Hair follicle dermal papilla cell (primary cell): ENCODE results near the gene GP1BA. TPM values are rescaled to one million over a fixed set of nuclear protein-coding genes. Genes with fewer than 3 reads are reported as not detected.

ENCODE experiments used
- small RNA-seq: library from RNA; depleted of rRNA; stranded (forward); fragments of <200 nt; gene quantifications from one replicate; pipeline ENCODE3, GENCODE V24; 2012
- total RNA-seq: library from RNA; depleted of rRNA; stranded (reverse); fragments of >200 nt; gene quantifications from 2 replicates; pipeline ENCODE4 v1.2.3, GENCODE V29; 2012

The GP1BA gene
- total RNA-seq, result not detected in 2 replicates

GRCh38 chr17:4931963-4932362 is at the start of gene GP1BA:
Gene GP1BA, plus strand, starts transcription at chr17:4932277. Its CDS starts 328 bp downstream, at chr17:4932605.

DNA sequence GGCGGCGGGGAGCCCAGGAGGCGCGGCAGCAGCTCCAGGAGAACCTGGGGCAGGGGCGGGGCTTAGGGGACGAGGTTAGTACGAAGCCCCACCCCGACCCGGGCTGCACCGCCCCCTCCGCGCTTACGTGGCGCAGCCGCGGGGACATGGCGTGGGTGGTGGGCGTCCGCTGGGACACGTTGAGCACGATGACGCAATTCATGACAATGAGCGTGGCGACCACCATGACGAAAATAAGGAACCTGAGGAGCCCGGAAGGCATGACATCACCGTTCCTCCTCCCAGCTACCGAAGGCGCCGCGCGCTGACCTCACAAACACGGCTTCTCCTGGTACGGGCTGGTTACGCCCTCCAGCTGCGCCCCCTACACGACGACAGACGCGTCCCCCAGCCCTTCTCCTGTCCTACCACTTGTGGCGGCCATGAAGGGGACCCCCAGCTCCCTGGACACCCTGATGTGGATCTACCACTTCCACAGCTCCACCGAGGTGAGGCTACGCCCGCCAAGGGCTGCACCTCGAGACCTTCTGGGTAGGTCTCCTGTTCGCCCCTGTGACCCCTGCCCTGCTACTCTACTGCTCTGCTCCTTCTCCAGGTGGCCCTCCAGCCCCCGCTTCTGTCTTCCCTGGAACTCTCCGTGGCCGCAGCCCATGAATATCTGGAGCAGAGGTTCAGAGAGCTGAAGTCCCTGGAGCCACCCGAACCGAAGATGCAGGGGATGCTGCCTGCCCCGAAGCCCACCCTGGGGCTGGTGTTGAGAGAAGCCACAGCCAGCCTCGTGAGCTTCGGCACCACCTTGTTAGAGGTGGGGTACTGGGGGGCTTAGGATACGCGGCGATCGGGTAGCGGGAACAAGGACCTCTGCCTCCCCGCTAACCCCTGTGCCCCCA is 32.5 kb upstream of the GP1BA start, which contains the start of gene C17orf107:
Gene C17orf107, plus strand, starts transcription at position 196 of the 890 bp plus-strand sequence. Its CDS starts 227 bp downstream, at position 423.

GRCh38 chr17:4903051-4903818 is 28.8 kb upstream of the GP1BA start, which contains the start of gene CHRNE:
Gene CHRNE, minus strand, starts transcription at chr17:4903098. Its CDS starts 35 bp downstream, at chr17:4903063.

DNA sequence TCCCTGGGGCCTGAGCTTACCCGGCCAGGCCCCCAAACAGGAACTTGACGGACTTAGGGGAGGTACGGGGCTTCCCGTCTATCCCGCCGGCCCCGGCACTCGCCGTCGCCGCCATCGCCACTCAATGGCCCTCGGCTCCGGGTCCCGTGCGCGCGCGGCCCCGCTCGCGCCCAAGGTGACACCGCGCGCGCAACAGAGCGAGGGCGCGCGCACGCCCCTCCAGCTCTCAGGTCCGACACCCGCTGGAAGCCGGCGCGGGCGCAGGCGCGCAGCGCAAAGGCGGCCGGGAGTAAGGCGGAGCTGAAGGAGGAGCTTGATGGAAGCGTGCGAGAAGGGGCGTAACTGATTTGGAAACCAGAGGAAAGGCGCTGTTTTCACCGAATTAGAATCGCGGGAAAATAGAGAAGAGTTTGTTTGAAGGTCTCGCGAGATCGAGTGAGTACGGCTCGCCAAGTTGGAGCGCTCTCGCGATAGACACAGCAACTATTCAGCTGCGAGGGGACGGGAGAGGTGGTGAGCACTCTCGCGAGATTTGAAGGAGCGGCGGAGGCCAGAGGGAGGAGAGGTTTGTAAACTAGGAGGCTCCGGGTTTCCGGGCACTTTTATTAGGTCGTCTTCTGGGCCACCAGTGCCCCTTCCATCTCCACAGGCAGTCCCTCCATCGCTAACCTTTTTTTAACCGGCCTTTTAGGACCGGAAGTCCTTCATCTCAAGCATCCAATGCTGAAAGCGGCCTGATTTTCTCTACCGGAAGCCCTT is 7.9 kb downstream of the GP1BA start, which contains the start of the genes RNF167 and SLC25A11:
Gene RNF167, plus strand, starts transcription at position 473 of the 759 bp plus-strand sequence. CDS start 642 bp downstream, outside the sequence.
Gene SLC25A11, minus strand, starts transcription at position 251 of the 759 bp plus-strand sequence. Its CDS starts 136 bp downstream, at position 115.

GRCh38 chr17:4948166-4948930 is 16.3 kb downstream of the GP1BA start, which contains the start of gene PFN1:
Gene PFN1, minus strand, starts transcription at chr17:4948530. Its CDS starts 136 bp downstream, at chr17:4948394.

DNA sequence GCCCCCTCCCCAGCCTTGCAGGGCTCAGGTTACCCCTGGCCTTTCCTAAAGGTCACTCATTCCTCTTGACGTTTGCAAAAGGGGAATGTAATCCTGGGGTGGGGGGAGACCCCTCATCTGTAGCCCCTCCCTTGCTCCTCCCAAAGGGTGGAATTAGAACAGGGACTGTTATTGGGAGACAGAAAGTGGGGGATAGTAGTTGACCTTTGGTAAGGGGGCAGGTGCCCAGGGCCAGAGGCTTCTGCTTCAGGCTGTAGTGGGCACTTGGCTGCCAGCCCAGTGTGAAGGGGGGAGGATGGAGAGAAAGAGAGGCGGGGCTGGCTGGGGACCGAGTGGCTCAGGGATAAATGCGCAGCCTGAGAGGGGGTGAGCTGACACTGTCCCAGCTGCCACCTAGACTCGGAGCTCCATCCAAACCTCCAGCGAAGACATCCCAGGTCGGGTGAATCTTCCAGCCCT is 18.7 kb downstream of the GP1BA start, which contains the start of gene ENO3:
Gene ENO3, plus strand, starts transcription at position 374 of the 459 bp plus-strand sequence. CDS start 711 bp downstream, outside the sequence.

GRCh38 chr17:4967539-4968485 is 35.7 kb downstream of the GP1BA start, which contains the start of gene SPAG7:
Gene SPAG7, minus strand, starts transcription at chr17:4967817. Its CDS starts 13 bp downstream, at chr17:4967804.

Small RNAs within 50 kb of the gene (small RNA-seq; reads per million reads assigned to genes)
- gene MIR6864 (not detected), gene MIR6865 (not detected)

Other genes starting within 250 kb of the GP1BA start
- gene PELP1, start 228.1 kb upstream of the GP1BA start, total RNA-seq, result 25.0 and 31.2 TPM in 2 replicates
- 7.0 and 9.2 TPM in 2 replicates for gene ARRB2, start 221.6 kb upstream of the GP1BA start, total RNA-seq
- gene MED11, start 200.8 kb upstream of the GP1BA start, total RNA-seq, result 10.5 and 12.4 TPM in 2 replicates
- gene ZMYND15, start 192.4 kb upstream of the GP1BA start, total RNA-seq, result not detected in 2 replicates
- gene CXCL16, start 192.3 kb upstream of the GP1BA start, total RNA-seq, result 0.97 and 1.1 TPM in 2 replicates
- gene TM4SF5, start 160.4 kb upstream of the GP1BA start, total RNA-seq, result not detected in 2 replicates
- 0.16 TPM in 1 of 2 replicates, not detected in the other for gene VMO1, start 145.9 kb upstream of the GP1BA start, total RNA-seq
- gene GLTPD2, start 143.3 kb upstream of the GP1BA start, total RNA-seq, result not detected in 2 replicates
- gene PSMB6, start 136.1 kb upstream of the GP1BA start, total RNA-seq, result 82.6 and 119 TPM in 2 replicates
- gene PLD2, start 125.1 kb upstream of the GP1BA start, total RNA-seq, result 24.3 and 30.6 TPM in 2 replicates
- 44.8 and 45.9 TPM in 2 replicates for gene MINK1, start 98.9 kb upstream of the GP1BA start, total RNA-seq
- 4.4 and 5.8 TPM in 2 replicates for gene C17orf107, start 32.7 kb upstream of the GP1BA start, total RNA-seq
- gene CHRNE, start 29.2 kb upstream of the GP1BA start, total RNA-seq, result 4.7 and 5.8 TPM in 2 replicates
- 42.9 and 49.8 TPM in 2 replicates for gene SLC25A11, start 7.8 kb downstream of the GP1BA start, total RNA-seq
- 18.1 and 20.1 TPM in 2 replicates for gene RNF167, start 8.0 kb downstream of the GP1BA start, total RNA-seq
- 321 and 412 TPM in 2 replicates for gene PFN1, start 16.3 kb downstream of the GP1BA start, total RNA-seq
- 0.81 and 3.6 TPM in 2 replicates for gene ENO3, start 18.8 kb downstream of the GP1BA start, total RNA-seq
- 23.6 and 30.2 TPM in 2 replicates for gene SPAG7, start 35.5 kb downstream of the GP1BA start, total RNA-seq
- gene CAMTA2, start 55.4 kb downstream of the GP1BA start, total RNA-seq, result 12.3 and 17.7 TPM in 2 replicates
- 0.32 and 0.85 TPM in 2 replicates for gene INCA1, start 65.2 kb downstream of the GP1BA start, total RNA-seq
- gene KIF1C, start 65.7 kb downstream of the GP1BA start, total RNA-seq, result 62.3 and 82.3 TPM in 2 replicates
- gene SLC52A1, start 103.1 kb downstream of the GP1BA start, total RNA-seq, result 0.32 and 0.36 TPM in 2 replicates
- gene ZFP3, start 146.2 kb downstream of the GP1BA start, total RNA-seq, result 2.7 and 3.1 TPM in 2 replicates
- 4.2 and 4.3 TPM in 2 replicates for gene ZNF232, start 179.6 kb downstream of the GP1BA start, total RNA-seq
- gene USP6, start 183.8 kb downstream of the GP1BA start, total RNA-seq, result not detected in 2 replicates